Suprapubic skin (tissue), 3 donors: ENCODE results near the gene RCBTB2.

Source experiments
- POLR2AphosphoS5 ChIP-seq, 3 donors: sonication (generic); formaldehyde crosslinking; IDR thresholded peaks; one replicate each; pipeline ENCODE4 v1.6.1; 2017; ENCODE audit warnings: antibody characterized with exemption in 3 of 3
- TF ChIP-seq, protein P1 (sequence below), 2 donors: fragments of 200-600 bp in 1 of 2; fragments of 450-650 bp in 1 of 2; sonication (generic) in 1 of 2; IDR thresholded peaks; one replicate each; pipeline ENCODE4 v1.5.1; 2016 to 2019; ENCODE audit warnings: antibody characterized with exemption in 2 of 2, mild to moderate bottlenecking in 1 of 2, moderate library complexity in 1 of 2

DNA sequence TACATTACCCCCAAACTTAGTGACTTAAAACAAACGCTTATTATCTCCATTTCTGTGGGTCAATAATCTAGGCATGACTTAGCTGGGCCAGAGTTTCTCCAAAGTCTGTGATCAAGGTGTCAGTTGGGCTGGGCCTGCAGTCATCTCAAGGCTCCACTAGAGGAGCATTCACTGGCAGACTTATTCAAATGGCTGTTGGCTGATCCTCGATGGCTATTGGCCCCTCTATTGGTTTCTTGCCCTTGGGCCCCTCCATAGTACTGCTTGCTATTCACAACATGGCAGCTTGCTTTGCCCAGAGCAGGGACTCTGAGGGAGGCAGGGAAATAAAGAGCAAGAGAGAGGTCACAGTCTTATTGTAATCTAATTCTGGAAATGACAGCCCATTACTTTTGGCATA, 57.6 kb downstream of the RCBTB2 start:
- TF ChIP-seq POLR2AphosphoS5 (IDR thresholded peaks at IDR 0.05): no peak
- TF ChIP-seq, protein P1, sequence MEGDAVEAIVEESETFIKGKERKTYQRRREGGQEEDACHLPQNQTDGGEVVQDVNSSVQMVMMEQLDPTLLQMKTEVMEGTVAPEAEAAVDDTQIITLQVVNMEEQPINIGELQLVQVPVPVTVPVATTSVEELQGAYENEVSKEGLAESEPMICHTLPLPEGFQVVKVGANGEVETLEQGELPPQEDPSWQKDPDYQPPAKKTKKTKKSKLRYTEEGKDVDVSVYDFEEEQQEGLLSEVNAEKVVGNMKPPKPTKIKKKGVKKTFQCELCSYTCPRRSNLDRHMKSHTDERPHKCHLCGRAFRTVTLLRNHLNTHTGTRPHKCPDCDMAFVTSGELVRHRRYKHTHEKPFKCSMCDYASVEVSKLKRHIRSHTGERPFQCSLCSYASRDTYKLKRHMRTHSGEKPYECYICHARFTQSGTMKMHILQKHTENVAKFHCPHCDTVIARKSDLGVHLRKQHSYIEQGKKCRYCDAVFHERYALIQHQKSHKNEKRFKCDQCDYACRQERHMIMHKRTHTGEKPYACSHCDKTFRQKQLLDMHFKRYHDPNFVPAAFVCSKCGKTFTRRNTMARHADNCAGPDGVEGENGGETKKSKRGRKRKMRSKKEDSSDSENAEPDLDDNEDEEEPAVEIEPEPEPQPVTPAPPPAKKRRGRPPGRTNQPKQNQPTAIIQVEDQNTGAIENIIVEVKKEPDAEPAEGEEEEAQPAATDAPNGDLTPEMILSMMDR (IDR thresholded peaks at IDR 0.05): no peak
